Limb (tissue), 2 donors: ENCODE results near the gene HNRNPH3.

Experiments used
- DNase-seq, 2 donors: peaks; one replicate each; pipeline ENCODE4 v3.0.0-alpha.2; 2016; ENCODE audit errors: extremely low spot score in 2 of 2

The HNRNPH3 gene

GRCh38 chr10:68330852-68331454 lies 911 bp upstream of the HNRNPH3 start:
- peak in 1 of 2 donors; percentile 63 for DNase-seq

- peak; percentile 72 to 88 for DNase-seq
These were observed 594 bp downstream of the HNRNPH3 start, which contains the start of gene PBLD for GRCh38 chr10:68332259-68333057. Gene PBLD (minus strand): TSS chr10:68332928. CDS start chr10:68306844, 26,084 bp downstream.

- DNase-seq: no peak
These were observed 1.2 kb downstream of the HNRNPH3 start for GRCh38 chr10:68333058-68333395.

GRCh38 chr10:68333440-68334431 lies 1.9 kb downstream of the HNRNPH3 start:
- DNase-seq: no peak

- no peak for DNase-seq
These were observed 3.0 kb downstream of the HNRNPH3 start for GRCh38 chr10:68334672-68335467.

GRCh38 chr10:68336754-68337351 lies 5.0 kb downstream of the HNRNPH3 start:
- no peak for DNase-seq

- DNase-seq: no peak
These were observed 8.7 kb downstream of the HNRNPH3 start for GRCh38 chr10:68340358-68341080.

- DNase-seq: no peak
These were observed 11.1 kb downstream of the HNRNPH3 start for GRCh38 chr10:68342909-68343516.

GRCh38 chr10:68345621-68346020 lies 13.8 kb downstream of the HNRNPH3 start:
- DNase-seq: no peak

GRCh38 chr10:68346774-68347173 lies 14.9 kb downstream of the HNRNPH3 start:
- DNase-seq: no peak

- DNase-seq: peak in 1 of 2 donors; percentile 38
These were observed 16.4 kb downstream of the HNRNPH3 start for GRCh38 chr10:68348265-68348741.

- no peak for DNase-seq
These were observed 21.7 kb downstream of the HNRNPH3 start for GRCh38 chr10:68353537-68353936.

GRCh38 chr10:68359189-68359588 lies 27.3 kb downstream of the HNRNPH3 start:
- no peak for DNase-seq

GRCh38 chr10:68362590-68362989 lies 30.7 kb downstream of the HNRNPH3 start:
- no peak for DNase-seq

GRCh38 chr10:68364101-68364886 lies 32.4 kb downstream of the HNRNPH3 start:
- DNase-seq: no peak

- DNase-seq: no peak
These were observed 33.7 kb downstream of the HNRNPH3 start for GRCh38 chr10:68365611-68366010.

- DNase-seq: no peak
These were observed 34.7 kb downstream of the HNRNPH3 start for GRCh38 chr10:68366600-68366999.

- DNase-seq: no peak
These were observed 35.3 kb downstream of the HNRNPH3 start for GRCh38 chr10:68367121-68367520.

- DNase-seq: no peak
These were observed 39.7 kb downstream of the HNRNPH3 start for GRCh38 chr10:68371604-68372003.
